A549 (cell line): Measurements from ENCODE around the gene TBX6. TPM values are rescaled to one million over a fixed set of nuclear protein-coding genes. Genes with fewer than 3 reads are reported as not detected.

Experiments
- ATAC-seq, 2 experiments: fragments of 200-7000 bp in 1 of 2; fragments of >200 bp in 1 of 2; cut with Nextera tagmentation in 1 of 2; cut with Tn5 transposase in 1 of 2; 3 replicates each; pipeline versions ENCODE4 v1.8.0 to v1.9.1; 2018 to 2020; ENCODE audit warnings: mild to moderate bottlenecking in 1 of 2, moderate library complexity in 1 of 2
- CTCF ChIA-PET: fragments of 300-600 bp; sonication (Branson Sonifier 250); formaldehyde crosslinking; extraction: SDS; loops from one replicate; lab custom pipeline; 2021; ENCODE audit warnings: antibody characterized with exemption, inconsistent platforms; lab: Yijun Ruan, JAX
- POLR2A ChIA-PET: fragments of 350-600 bp; formaldehyde crosslinking; extraction: SDS; loops from one replicate; lab custom pipeline; 2021; ENCODE audit warnings: antibody characterized with exemption, inconsistent platforms; lab: Yijun Ruan, JAX
- DNase-seq, 2 experiments: peaks; one replicate each; pipeline versions ENCODE4 v3.0.0 to v3.0.0-alpha.2; 2011 to 2016; ENCODE audit warnings: low read depth in 1 of 2, low spot score in 1 of 2
- FAIRE-seq: peaks from 2 replicates; lab custom pipeline; 2011; peaks lifted over from hg19 to GRCh38; lab: Jason Lieb, UNC
- H3K27ac ChIP-seq, 2 experiments: fragments of >200 bp; sonication (Bioruptor Twin); formaldehyde crosslinking; 3 replicates each; pipeline ENCODE4 v1.5.1; 2016 to 2017
- H3K4me1 ChIP-seq: fragments of >200 bp; sonication (Bioruptor Twin); formaldehyde crosslinking; 3 replicates; pipeline ENCODE4 v1.6.1; 2016
- H3K4me2 ChIP-seq: fragments of >200 bp; sonication (Bioruptor Twin); formaldehyde crosslinking; 3 replicates; pipeline ENCODE4 v1.6.1; 2016
- H3K4me3 ChIP-seq: fragments of >200 bp; sonication (Bioruptor Twin); formaldehyde crosslinking; 3 replicates; pipeline ENCODE4 v1.5.1; 2016
- H3K9me3 ChIP-seq: fragments of >200 bp; sonication (Bioruptor Twin); formaldehyde crosslinking; 3 replicates; pipeline ENCODE4 v1.6.1; 2016
- BHLHE40 ChIP-seq: IDR thresholded peaks from 2 replicates; pipeline ENCODE4 v1.6.1; 2012; ENCODE audit warnings: low read depth, low read length, inconsistent platforms
- CEBPB ChIP-seq, 2 experiments: fragments of >200 bp in 1 of 2; sonication (Bioruptor Twin) in 1 of 2; formaldehyde crosslinking in 1 of 2; IDR thresholded peaks; 2 replicates each; pipeline ENCODE4 v1.6.1; 2012 to 2016
- CHD2 ChIP-seq: fragments of 150-350 bp; IDR thresholded peaks from 2 replicates; pipeline ENCODE4 v1.6.1; 2014; ENCODE audit warnings: low read length; ENCODE audit not compliant: partially characterized antibody
- CHD4 ChIP-seq: fragments of 200-600 bp; sonication (generic); IDR thresholded peaks from 2 replicates; pipeline ENCODE4 v1.6.1; 2016; ENCODE audit warnings: antibody characterized with exemption, mild to moderate bottlenecking, borderline replicate concordance
- CTCF ChIP-seq: fragments of >200 bp; sonication (Bioruptor Twin); formaldehyde crosslinking; IDR thresholded peaks from 3 replicates; pipeline ENCODE4 v1.5.1; 2016
- ESRRA ChIP-seq: fragments of 150-350 bp; IDR thresholded peaks from 2 replicates; pipeline ENCODE4 v1.6.1; 2014; ENCODE audit warnings: mild to moderate bottlenecking, low read length, borderline replicate concordance
- FOXS1 ChIP-seq: fragments of 250-450 bp; sonication (Bioruptor Pico); IDR thresholded peaks from 2 replicates; pipeline ENCODE4 v1.5.0; 2020; ENCODE audit warnings: mild to moderate bottlenecking, moderate library complexity
- HES2 ChIP-seq: fragments of >200 bp; sonication (Bioruptor Twin); formaldehyde crosslinking; IDR thresholded peaks from 2 replicates; pipeline ENCODE4 v1.6.1; 2016
- HEYL ChIP-seq: fragments of 250-450 bp; sonication (Bioruptor Pico); IDR thresholded peaks from 2 replicates; pipeline ENCODE4 v1.8.0; 2021; ENCODE audit warnings: mild to moderate bottlenecking, moderate library complexity
- HOXA7 ChIP-seq: fragments of 250-450 bp; sonication (Bioruptor Pico); IDR thresholded peaks from 2 replicates; pipeline ENCODE4 v1.5.0; 2020; ENCODE audit warnings: mild to moderate bottlenecking, moderate library complexity
- JUN ChIP-seq, 2 experiments: fragments of >200 bp; sonication (Bioruptor Twin); formaldehyde crosslinking; IDR thresholded peaks; 2 replicates in 1 of 2; 3 replicates in 1 of 2; pipeline ENCODE4 v1.6.1; 2016 to 2017
- KDM1A ChIP-seq: fragments of 200-600 bp; sonication (generic); IDR thresholded peaks from 2 replicates; pipeline ENCODE4 v1.6.1; 2016; ENCODE audit warnings: low read depth, mild to moderate bottlenecking
- KDM5A ChIP-seq: fragments of 200-600 bp; sonication (generic); IDR thresholded peaks from 2 replicates; pipeline ENCODE4 v1.6.1; 2016; ENCODE audit warnings: antibody characterized with exemption, mild to moderate bottlenecking
- MAZ ChIP-seq: fragments of 150-350 bp; IDR thresholded peaks from 2 replicates; pipeline ENCODE4 v1.6.1; 2014; ENCODE audit warnings: antibody characterized with exemption, low read depth, low read length, borderline replicate concordance
- MYC ChIP-seq: IDR thresholded peaks from 2 replicates; pipeline ENCODE4 v1.6.1; 2012; ENCODE audit warnings: mild to moderate bottlenecking, inconsistent platforms, low read length, improper control_type of control experiment, borderline replicate concordance
- NPAS2 ChIP-seq: fragments of 250-450 bp; sonication (Bioruptor Pico); IDR thresholded peaks from 2 replicates; pipeline ENCODE4 v1.8.0; 2022; ENCODE audit warnings: mild to moderate bottlenecking, moderate library complexity, borderline replicate concordance
- PHF8 ChIP-seq: fragments of 200-600 bp; sonication (generic); IDR thresholded peaks from 2 replicates; pipeline ENCODE4 v1.6.1; 2016; ENCODE audit warnings: low read depth, mild to moderate bottlenecking, antibody characterized with exemption, moderate library complexity, borderline replicate concordance
- POLR2A ChIP-seq: IDR thresholded peaks from 2 replicates; pipeline ENCODE4 v1.6.1; 2012; ENCODE audit warnings: mild to moderate bottlenecking, low read length
- POLR2AphosphoS2 ChIP-seq: conservative IDR thresholded peaks from 2 replicates; pipeline ENCODE4 v1.6.1; 2012; ENCODE audit warnings: low read length, improper control_type of control experiment, inconsistent platforms
- RAD21 ChIP-seq, 2 experiments: fragments of >200 bp in 1 of 2; sonication (Bioruptor Twin) in 1 of 2; formaldehyde crosslinking in 1 of 2; IDR thresholded peaks in 1 of 2; conservative IDR thresholded peaks in 1 of 2; 2 replicates in 1 of 2; 3 replicates in 1 of 2; pipeline ENCODE4 v1.6.1; 2012 to 2018; ENCODE audit warnings: inconsistent platforms in 1 of 2
- RFX5 ChIP-seq: fragments of 450-650 bp; IDR thresholded peaks from 2 replicates; pipeline ENCODE4 v1.7.1; 2014; ENCODE audit warnings: antibody characterized with exemption, mild to moderate bottlenecking, moderate library complexity
- SMC3 ChIP-seq: fragments of >200 bp; sonication (Bioruptor Twin); formaldehyde crosslinking; IDR thresholded peaks from 3 replicates; pipeline ENCODE4 v1.6.1; 2018; ENCODE audit warnings: inconsistent platforms
- SREBF2 ChIP-seq: fragments of 450-650 bp; IDR thresholded peaks from 2 replicates; pipeline ENCODE4 v1.6.1; 2014; ENCODE audit warnings: mild to moderate bottlenecking, moderate library complexity
- TFCP2L1 ChIP-seq: fragments of 250-450 bp; sonication (Bioruptor Pico); IDR thresholded peaks from 2 replicates; pipeline ENCODE4 v1.5.0; 2021; ENCODE audit warnings: mild to moderate bottlenecking
- ZC3H11A ChIP-seq: fragments of 450-650 bp; IDR thresholded peaks from 2 replicates; pipeline ENCODE4 v1.6.1; 2014; ENCODE audit warnings: antibody characterized with exemption, mild to moderate bottlenecking
- ZFP36 ChIP-seq: fragments of 450-650 bp; IDR thresholded peaks from 2 replicates; pipeline ENCODE4 v1.6.1; 2014; ENCODE audit warnings: borderline replicate concordance; ENCODE audit not compliant: partially characterized antibody
- ZNF302 ChIP-seq: fragments of 250-450 bp; sonication (Bioruptor Pico); IDR thresholded peaks from 2 replicates; pipeline ENCODE4 v1.9.0; 2021; ENCODE audit warnings: inconsistent platforms, mild to moderate bottlenecking, moderate library complexity
- ZSCAN20 ChIP-seq: fragments of 250-450 bp; sonication (Bioruptor Pico); IDR thresholded peaks from 2 replicates; pipeline ENCODE4 v1.8.0; 2022; ENCODE audit warnings: mild to moderate bottlenecking, moderate library complexity
- WGBS: methylation state at CpG from one replicate; pipeline ENCODE4 v1.1.6; 2017; ENCODE audit errors: missing lambda C conversion rate; 5-methylcytosine and 5-hydroxymethylcytosine counted together
- polyA plus RNA-seq, 4 experiments: library from polyadenylated mRNA; depleted of rRNA in 3 of 4; stranded (reverse); fragments of >200 nt; fragmentation: RNase III in 1 of 4; extraction: RNeasy Plus Mini Kit Qiagen cat#74134 plus additional on column Dnase treatment in 1 of 4; gene quantifications; 2 replicates in 3 of 4; 3 replicates in 1 of 4; pipeline ENCODE4 v1.2.3, GENCODE V29; 2011 to 2017
- TF ChIP-seq, protein P1 (sequence below): fragments of 450-650 bp; IDR thresholded peaks from 2 replicates; pipeline ENCODE4 v1.6.1; 2014; ENCODE audit warnings: antibody characterized with exemption
- TF ChIP-seq, protein P2 (sequence below): fragments of >200 bp; sonication (Bioruptor Twin); formaldehyde crosslinking; IDR thresholded peaks from 3 replicates; pipeline ENCODE4 v1.6.1; 2016
- TF ChIP-seq, protein P3 (sequence below): fragments of 250-450 bp; sonication (Bioruptor Pico); IDR thresholded peaks from 2 replicates; pipeline ENCODE4 v1.5.0; 2021; ENCODE audit warnings: mild to moderate bottlenecking, moderate library complexity, borderline replicate concordance
- TF ChIP-seq, protein P4 (sequence below): fragments of 250-450 bp; sonication (Bioruptor Pico); IDR thresholded peaks from 2 replicates; pipeline ENCODE4 v1.5.0; 2020; ENCODE audit warnings: low read depth, mild to moderate bottlenecking, moderate library complexity

TBX6 gene
- polyA plus RNA-seq, 2 of the 4 experiments (the other 2 are of a cell fraction): 0.14 to 0.63 TPM

GRCh38 chr16:30075503-30076275, 16.0 kb downstream of the TBX6 start, which contains the start of gene PPP4C:
Gene PPP4C, plus strand, starts transcription at chr16:30075994. Its CDS starts 384 bp downstream, at chr16:30076378.
- FAIRE-seq (no peak), DNase-seq (peak; percentile 91 to 98), ATAC-seq (peak; percentile 93 to 98)
- ChIA-PET CTCF (interaction anchor here (0.9 to 10.3 kb wide), 4 partner anchors 10 to 20 kb away, joined by 3 to 143 read pairs (median 24); partner anchors contain the start of genes ALDOA and TBX6), POLR2A (interaction anchor here (1.2 to 2.6 kb wide), 3 partner anchors 10 to 16 kb away, joined by 7 to 14 read pairs (median 7); partner anchors contain the start of genes ALDOA and TBX6)
- WGBS: 4% methylated on average over 45 of the region's 67 CpGs
- Histone ChIP-seq H3K27ac (peak within 1 kb of the TSS; percentile 97 to 98), H3K4me1 (peaks cover 18% of the 10 kb centered on the region), H3K4me3 (peak within 1 kb of the TSS; percentile 100), H3K9me3 (no peaks in the 10 kb centered on the region), H3K4me2 (peak within 1 kb of the TSS; percentile 96)
- TF ChIP-seq, protein P1, sequence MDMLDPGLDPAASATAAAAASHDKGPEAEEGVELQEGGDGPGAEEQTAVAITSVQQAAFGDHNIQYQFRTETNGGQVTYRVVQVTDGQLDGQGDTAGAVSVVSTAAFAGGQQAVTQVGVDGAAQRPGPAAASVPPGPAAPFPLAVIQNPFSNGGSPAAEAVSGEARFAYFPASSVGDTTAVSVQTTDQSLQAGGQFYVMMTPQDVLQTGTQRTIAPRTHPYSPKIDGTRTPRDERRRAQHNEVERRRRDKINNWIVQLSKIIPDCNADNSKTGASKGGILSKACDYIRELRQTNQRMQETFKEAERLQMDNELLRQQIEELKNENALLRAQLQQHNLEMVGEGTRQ: no peak
- TF ChIP-seq POLR2AphosphoS2 (peak; percentile 69; the same call in 1 of the 2 replicates), ZFP36 (no peak), HOXA7 (CRISPR knock-in tag) (peak; percentile 84), ESRRA (no peak), MAZ (no peak), FOXS1 (CRISPR knock-in tag) (no peak), ZNF302 (CRISPR knock-in tag) (no peak), CTCF (no peak), RAD21 (conservative IDR thresholded peaks at IDR 0.05 in 1 of 2, IDR thresholded peaks at IDR 0.05 in 1 of 2) (no peak), JUN (IDR thresholded peaks at IDR 0.05) (peak; percentile 56 to 95; a peak in 4 of 5 replicates), MYC (no peak), CHD2 (peak; percentile 11), HEYL (CRISPR knock-in tag) (no peak), BHLHE40 (no peak), HES2 (no peak), POLR2A (peak; percentile 83), NPAS2 (CRISPR knock-in tag) (no peak), PHF8 (peak; percentile 14; the same call in 1 of the 2 replicates), KDM5A (no peak), ZSCAN20 (CRISPR knock-in tag) (no peak), SMC3 (no peak), ZC3H11A (no peak), RFX5 (no peak), CHD4 (no peak), TFCP2L1 (peak; percentile 46; the same call in 1 of the 2 replicates), KDM1A (no peak), CEBPB (IDR thresholded peaks at IDR 0.05) (no peak; a peak in 1 of 4 replicates), SREBF2 (no peak)
- TF ChIP-seq, protein P2, sequence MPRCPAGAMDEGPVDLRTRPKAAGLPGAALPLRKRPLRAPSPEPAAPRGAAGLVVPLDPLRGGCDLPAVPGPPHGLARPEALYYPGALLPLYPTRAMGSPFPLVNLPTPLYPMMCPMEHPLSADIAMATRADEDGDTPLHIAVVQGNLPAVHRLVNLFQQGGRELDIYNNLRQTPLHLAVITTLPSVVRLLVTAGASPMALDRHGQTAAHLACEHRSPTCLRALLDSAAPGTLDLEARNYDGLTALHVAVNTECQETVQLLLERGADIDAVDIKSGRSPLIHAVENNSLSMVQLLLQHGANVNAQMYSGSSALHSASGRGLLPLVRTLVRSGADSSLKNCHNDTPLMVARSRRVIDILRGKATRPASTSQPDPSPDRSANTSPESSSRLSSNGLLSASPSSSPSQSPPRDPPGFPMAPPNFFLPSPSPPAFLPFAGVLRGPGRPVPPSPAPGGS: peak; percentile 88; the same call in 2 of the 3 replicates
- TF ChIP-seq, protein P3, sequence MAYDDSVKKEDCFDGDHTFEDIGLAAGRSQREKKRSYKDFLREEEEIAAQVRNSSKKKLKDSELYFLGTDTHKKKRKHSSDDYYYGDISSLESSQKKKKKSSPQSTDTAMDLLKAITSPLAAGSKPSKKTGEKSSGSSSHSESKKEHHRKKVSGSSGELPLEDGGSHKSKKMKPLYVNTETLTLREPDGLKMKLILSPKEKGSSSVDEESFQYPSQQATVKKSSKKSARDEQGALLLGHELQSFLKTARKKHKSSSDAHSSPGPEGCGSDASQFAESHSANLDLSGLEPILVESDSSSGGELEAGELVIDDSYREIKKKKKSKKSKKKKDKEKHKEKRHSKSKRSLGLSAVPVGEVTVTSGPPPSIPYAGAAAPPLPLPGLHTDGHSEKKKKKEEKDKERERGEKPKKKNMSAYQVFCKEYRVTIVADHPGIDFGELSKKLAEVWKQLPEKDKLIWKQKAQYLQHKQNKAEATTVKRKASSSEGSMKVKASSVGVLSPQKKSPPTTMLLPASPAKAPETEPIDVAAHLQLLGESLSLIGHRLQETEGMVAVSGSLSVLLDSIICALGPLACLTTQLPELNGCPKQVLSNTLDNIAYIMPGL: 0 out of 2 replicates have a peak, but pooled peaks have one; percentile 29
- TF ChIP-seq, protein P4, sequence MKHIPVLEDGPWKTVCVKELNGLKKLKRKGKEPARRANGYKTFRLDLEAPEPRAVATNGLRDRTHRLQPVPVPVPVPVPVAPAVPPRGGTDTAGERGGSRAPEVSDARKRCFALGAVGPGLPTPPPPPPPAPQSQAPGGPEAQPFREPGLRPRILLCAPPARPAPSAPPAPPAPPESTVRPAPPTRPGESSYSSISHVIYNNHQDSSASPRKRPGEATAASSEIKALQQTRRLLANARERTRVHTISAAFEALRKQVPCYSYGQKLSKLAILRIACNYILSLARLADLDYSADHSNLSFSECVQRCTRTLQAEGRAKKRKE: no peak
